Mesothelial cell of epicardium (in vitro differentiated cells): Measurements from ENCODE around the gene CWC27. TPM values are rescaled to one million over a fixed set of nuclear protein-coding genes. Genes with fewer than 3 reads are reported as not detected.
A peak's percentile ranks its signal among the peaks of the same experiment; 100 is the strongest.
"Not testable (repeated sequence)": the region's sequence is repeated elsewhere in the genome, so short reads cannot be mapped to it uniquely, and the experiment has no call there.

ENCODE experiments used
- DNase-seq, 2 experiments: peaks; one replicate each; pipeline ENCODE4 v3.0.0; 2021; ENCODE audit warnings: low spot score in 2 of 2; ENCODE audit not compliant: unreplicated experiment in 2 of 2
- H3K27ac Mint-ChIP-seq: 2 replicates; pipeline ENCODE4 v1.8.0; 2021; ENCODE audit warnings: mixed read lengths
- H3K27me3 Mint-ChIP-seq: 2 replicates; pipeline ENCODE4 v1.8.0; 2021; ENCODE audit warnings: low read depth, mixed read lengths
- H3K36me3 Mint-ChIP-seq: 2 replicates; pipeline ENCODE4 v1.8.0; 2021; ENCODE audit warnings: mixed read lengths
- H3K4me1 Mint-ChIP-seq: 2 replicates; pipeline ENCODE4 v1.8.0; 2021; ENCODE audit warnings: mixed read lengths
- H3K4me3 Mint-ChIP-seq: 2 replicates; pipeline ENCODE4 v1.8.0; 2021; ENCODE audit warnings: mild to moderate bottlenecking, moderate library complexity, mixed read lengths
- H3K9me3 Mint-ChIP-seq: 2 replicates; pipeline ENCODE4 v1.8.0; 2021; ENCODE audit warnings: mixed read lengths
- total RNA-seq: library from RNA; stranded (reverse); gene quantifications from 3 replicates; pipeline ENCODE4 v1.2.1, GENCODE V29; 2021
- TF ChIP-seq, protein P1 (sequence below): fragments of 200-600 bp; sonication (generic); IDR thresholded peaks from one replicate; pipeline ENCODE4 v1.5.0; 2021; ENCODE audit warnings: antibody characterized with exemption; ENCODE audit not compliant: unreplicated experiment

The CWC27 gene
- total RNA-seq, 1 donor from 2014 or later = 30.0 TPM

- no peaks in the 10 kb centered on the region for H3K4me1 Mint-ChIP-seq
- H3K9me3 Mint-ChIP-seq = peaks cover 35% of the 10 kb centered on the region
- H3K27me3 Mint-ChIP-seq = no peaks in the 10 kb centered on the region
- no peak overlapping the region for H3K27ac Mint-ChIP-seq
- H3K36me3 Mint-ChIP-seq = peaks cover 32% of the 10 kb centered on the region
- TF ChIP-seq, protein P1, sequence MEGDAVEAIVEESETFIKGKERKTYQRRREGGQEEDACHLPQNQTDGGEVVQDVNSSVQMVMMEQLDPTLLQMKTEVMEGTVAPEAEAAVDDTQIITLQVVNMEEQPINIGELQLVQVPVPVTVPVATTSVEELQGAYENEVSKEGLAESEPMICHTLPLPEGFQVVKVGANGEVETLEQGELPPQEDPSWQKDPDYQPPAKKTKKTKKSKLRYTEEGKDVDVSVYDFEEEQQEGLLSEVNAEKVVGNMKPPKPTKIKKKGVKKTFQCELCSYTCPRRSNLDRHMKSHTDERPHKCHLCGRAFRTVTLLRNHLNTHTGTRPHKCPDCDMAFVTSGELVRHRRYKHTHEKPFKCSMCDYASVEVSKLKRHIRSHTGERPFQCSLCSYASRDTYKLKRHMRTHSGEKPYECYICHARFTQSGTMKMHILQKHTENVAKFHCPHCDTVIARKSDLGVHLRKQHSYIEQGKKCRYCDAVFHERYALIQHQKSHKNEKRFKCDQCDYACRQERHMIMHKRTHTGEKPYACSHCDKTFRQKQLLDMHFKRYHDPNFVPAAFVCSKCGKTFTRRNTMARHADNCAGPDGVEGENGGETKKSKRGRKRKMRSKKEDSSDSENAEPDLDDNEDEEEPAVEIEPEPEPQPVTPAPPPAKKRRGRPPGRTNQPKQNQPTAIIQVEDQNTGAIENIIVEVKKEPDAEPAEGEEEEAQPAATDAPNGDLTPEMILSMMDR = no peak
- no peak for DNase-seq
- no peak overlapping the region for H3K4me3 Mint-ChIP-seq
Measured at GRCh38 chr5:64923151-64923685, 154.5 kb downstream of the CWC27 start.

DNA sequence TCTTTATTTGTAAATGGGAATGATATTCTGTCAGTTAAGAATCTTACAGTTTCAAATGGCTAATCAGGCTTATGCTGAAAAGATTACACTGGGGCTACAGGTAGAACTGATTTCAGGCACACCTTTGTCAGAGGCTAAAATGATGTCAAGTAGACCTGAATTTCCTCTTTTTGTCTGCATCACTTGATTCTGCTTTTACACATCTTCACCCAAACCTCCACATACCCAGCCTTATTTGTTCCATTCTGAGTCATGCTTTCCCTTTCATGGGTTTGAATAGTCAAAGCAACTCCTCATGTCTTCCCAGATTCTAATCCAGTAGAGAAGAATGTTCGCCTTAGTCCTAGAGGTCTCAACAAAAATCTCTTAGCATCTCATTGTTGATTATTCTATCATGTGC lies 156.4 kb downstream of the CWC27 start:
- H3K27me3 Mint-ChIP-seq = no peaks in the 10 kb centered on the region
- no peaks in the 10 kb centered on the region for H3K4me1 Mint-ChIP-seq
- H3K36me3 Mint-ChIP-seq = peaks cover 33% of the 10 kb centered on the region
- H3K27ac Mint-ChIP-seq = no peak overlapping the region
- no peak for DNase-seq
- no peak overlapping the region for H3K4me3 Mint-ChIP-seq
- H3K9me3 Mint-ChIP-seq = peaks cover 34% of the 10 kb centered on the region
- TF ChIP-seq, protein P1 = no peak

DNA sequence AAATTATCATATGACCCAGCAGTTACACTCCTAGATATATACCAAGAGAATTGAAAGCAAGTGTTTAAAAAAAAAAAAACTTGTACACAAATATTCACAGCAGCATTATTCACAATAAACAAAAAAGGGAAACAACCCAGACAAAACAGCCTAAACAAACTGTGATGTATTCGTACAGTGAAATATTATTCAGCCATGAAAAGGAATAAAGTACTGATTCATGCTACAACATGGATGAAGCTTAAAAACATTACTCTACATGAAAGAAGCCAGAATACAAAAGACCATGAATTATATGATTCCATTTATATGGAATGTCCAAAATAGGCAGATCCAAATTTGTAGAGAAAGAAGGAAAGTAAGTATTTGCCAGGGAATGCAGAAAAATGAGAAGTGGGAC lies 161.1 kb downstream of the CWC27 start:
- Mint-ChIP-seq H3K27ac (no peak overlapping the region), H3K4me3 (no peak overlapping the region), H3K27me3 (no peaks in the 10 kb centered on the region), H3K4me1 (no peaks in the 10 kb centered on the region), H3K36me3 (peaks cover 25% of the 10 kb centered on the region), H3K9me3 (peaks cover 17% of the 10 kb centered on the region)
- TF ChIP-seq, protein P1 = no peak
- DNase-seq = no peak

- no peaks in the 10 kb centered on the region for H3K27me3 Mint-ChIP-seq
- peaks cover 32% of the 10 kb centered on the region for H3K36me3 Mint-ChIP-seq
- no peak overlapping the region for H3K27ac Mint-ChIP-seq
- DNase-seq = no peak
- TF ChIP-seq, protein P1 = no peak
- no peak overlapping the region for H3K4me3 Mint-ChIP-seq
- peaks cover 26% of the 10 kb centered on the region for H3K9me3 Mint-ChIP-seq
- no peaks in the 10 kb centered on the region for H3K4me1 Mint-ChIP-seq
Measured at GRCh38 chr5:64930672-64931318, 162.1 kb downstream of the CWC27 start.

DNA sequence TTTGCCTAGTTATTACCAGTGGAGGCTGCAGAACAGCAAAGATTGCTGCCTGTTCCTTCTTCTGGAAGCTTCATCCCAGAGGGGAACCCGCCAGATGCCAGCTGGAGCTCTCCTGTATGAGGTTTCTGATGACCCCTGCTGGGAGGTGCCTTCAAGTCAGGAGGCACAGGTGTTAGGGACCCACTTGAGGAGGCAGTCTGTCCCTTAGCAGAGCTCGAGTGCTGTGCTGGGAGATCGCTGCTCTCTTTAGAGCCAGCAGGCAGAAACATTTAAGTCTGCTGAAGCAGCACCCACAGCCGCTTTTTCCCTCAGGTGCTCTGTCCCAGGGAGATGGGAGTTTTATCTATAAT lies 170.7 kb downstream of the CWC27 start:
- H3K27ac Mint-ChIP-seq, H3K4me1 Mint-ChIP-seq, H3K27me3 Mint-ChIP-seq, H3K4me3 Mint-ChIP-seq, DNase-seq: not testable (repeated sequence)
- peaks cover 43% of the 10 kb centered on the region for H3K36me3 Mint-ChIP-seq
- H3K9me3 Mint-ChIP-seq = peaks cover 43% of the 10 kb centered on the region

- TF ChIP-seq, protein P1 = no peak
- Mint-ChIP-seq H3K4me3 (peak overlapping the region; percentile 15), H3K36me3 (peaks cover 37% of the 10 kb centered on the region), H3K27ac (peak overlapping the region; percentile 30), H3K4me1 (peaks cover 8% of the 10 kb centered on the region), H3K27me3 (no peaks in the 10 kb centered on the region), H3K9me3 (peaks cover 39% of the 10 kb centered on the region)
- no peak for DNase-seq
Measured at GRCh38 chr5:64939772-64940510, 171.2 kb downstream of the CWC27 start.
